ENCODE results near the gene AGPAT3.
A peak's percentile ranks its signal among the peaks of the same experiment; 100 is the strongest.

The AGPAT3 gene

DNA sequence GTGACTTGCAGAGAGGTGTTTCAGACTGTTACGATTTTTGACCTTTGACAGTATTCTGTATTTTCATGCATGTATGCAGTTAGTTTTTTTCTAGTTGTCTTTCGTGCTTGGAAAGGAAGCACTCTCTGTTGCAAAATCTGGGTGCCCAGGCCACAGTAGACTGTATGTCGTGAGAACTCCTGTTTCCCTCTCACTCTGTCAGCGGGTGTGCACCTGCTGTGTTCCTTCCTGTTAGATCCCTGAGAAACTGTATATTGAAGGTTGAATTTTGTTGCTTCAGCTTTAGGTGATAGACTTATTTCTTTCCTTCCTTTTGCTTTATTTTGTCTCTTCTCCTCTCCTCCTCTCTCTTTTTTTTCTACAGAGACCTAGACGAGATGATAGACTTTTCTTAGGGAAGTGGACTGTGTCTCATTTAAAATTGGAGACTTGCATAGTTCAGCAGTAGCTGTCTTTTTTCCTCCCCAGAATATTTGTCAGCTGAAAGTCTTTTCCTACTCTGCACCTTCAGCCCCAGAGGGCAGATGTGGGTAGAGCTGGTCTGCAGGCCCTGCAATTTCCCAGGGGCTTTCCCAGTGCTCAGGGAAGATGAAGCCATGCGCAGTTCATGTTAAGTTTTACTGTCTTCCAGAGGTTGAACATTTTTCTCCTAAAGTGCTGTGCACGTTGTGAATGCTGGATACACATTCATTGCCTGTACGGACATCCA, 148.5 kb downstream of the AGPAT3 start:
- Histone ChIP-seq H3K27me3 (replicated peaks; ENCODE audit: control insufficient read depth, insufficient read depth, low read length) (no peaks in the 10 kb centered on the region), H3K4me3 (replicated peaks; ENCODE audit: low read depth, low read length) (peak overlapping the region; percentile 87), H3K36me3 (ENCODE audit: control insufficient read depth, insufficient read depth, low read length) (no peaks in the 10 kb centered on the region)
- TF ChIP-seq, protein P1, sequence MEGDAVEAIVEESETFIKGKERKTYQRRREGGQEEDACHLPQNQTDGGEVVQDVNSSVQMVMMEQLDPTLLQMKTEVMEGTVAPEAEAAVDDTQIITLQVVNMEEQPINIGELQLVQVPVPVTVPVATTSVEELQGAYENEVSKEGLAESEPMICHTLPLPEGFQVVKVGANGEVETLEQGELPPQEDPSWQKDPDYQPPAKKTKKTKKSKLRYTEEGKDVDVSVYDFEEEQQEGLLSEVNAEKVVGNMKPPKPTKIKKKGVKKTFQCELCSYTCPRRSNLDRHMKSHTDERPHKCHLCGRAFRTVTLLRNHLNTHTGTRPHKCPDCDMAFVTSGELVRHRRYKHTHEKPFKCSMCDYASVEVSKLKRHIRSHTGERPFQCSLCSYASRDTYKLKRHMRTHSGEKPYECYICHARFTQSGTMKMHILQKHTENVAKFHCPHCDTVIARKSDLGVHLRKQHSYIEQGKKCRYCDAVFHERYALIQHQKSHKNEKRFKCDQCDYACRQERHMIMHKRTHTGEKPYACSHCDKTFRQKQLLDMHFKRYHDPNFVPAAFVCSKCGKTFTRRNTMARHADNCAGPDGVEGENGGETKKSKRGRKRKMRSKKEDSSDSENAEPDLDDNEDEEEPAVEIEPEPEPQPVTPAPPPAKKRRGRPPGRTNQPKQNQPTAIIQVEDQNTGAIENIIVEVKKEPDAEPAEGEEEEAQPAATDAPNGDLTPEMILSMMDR (IDR thresholded peaks at IDR 0.05; ENCODE audit: insufficient read depth, low read length, poor library complexity, severe bottlenecking), result no peak
- DNase-seq (ENCODE audit: extremely low read depth, insufficient read length), result no peak

DNA sequence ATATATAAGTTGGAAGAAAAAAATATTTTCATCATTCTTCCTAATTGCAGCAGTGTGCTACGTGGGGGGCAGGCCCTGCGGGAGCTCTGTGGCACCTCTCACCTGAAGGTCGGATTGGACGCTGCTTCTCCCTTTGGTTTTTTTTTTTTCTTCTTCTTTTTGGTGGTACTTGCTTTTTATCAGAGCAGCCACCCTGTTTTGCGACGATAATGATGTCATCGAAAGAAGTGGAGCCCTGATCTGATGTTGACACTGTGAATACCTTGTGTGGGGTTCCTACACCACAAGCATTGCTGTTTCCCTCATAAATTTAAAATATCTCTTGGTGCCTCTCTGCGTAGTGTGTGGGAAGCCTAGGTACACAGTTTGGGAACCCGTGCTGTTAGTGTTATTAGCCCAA, 152.6 kb downstream of the AGPAT3 start:
- H3K27me3 ChIP-seq (replicated peaks; ENCODE audit: control insufficient read depth, insufficient read depth, low read length), result no peaks in the 10 kb centered on the region
- peaks cover 1% of the 10 kb centered on the region; the same call in 1 of the 2 replicates for H3K36me3 ChIP-seq (ENCODE audit: control insufficient read depth, insufficient read depth, low read length)
- no peak overlapping the region for H3K4me3 ChIP-seq (replicated peaks; ENCODE audit: low read depth, low read length)
- no peak for DNase-seq (ENCODE audit: extremely low read depth, insufficient read length)
- TF ChIP-seq, protein P1 (IDR thresholded peaks at IDR 0.05; ENCODE audit: insufficient read depth, low read length, poor library complexity, severe bottlenecking), result no peak

DNA sequence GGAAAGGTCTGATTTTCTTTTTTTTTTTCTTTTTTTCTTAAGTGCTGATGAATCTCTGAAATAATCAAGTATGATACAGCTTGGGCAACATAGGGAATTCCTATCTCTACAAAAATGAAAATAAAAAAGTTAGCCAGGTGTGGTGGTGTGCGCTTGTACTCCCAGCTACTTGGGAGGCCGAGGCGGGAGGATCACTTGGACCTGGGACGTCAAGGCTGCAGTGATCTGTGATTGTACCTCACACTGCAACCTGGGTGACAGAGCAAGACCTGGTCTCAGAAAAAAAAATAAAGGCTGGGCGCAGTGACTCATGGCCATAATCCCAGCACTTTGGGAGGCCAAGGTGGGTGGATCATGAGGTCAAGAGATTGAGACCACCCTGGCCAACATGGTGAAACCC, 153.1 kb downstream of the AGPAT3 start:
- TF ChIP-seq, protein P1 (IDR thresholded peaks at IDR 0.05; ENCODE audit: insufficient read depth, low read length, poor library complexity, severe bottlenecking), result no peak
- Histone ChIP-seq H3K27me3 (replicated peaks; ENCODE audit: control insufficient read depth, insufficient read depth, low read length) (no peaks in the 10 kb centered on the region), H3K4me3 (replicated peaks; ENCODE audit: low read depth, low read length) (no peak overlapping the region), H3K36me3 (ENCODE audit: control insufficient read depth, insufficient read depth, low read length) (peaks cover 1% of the 10 kb centered on the region; the same call in 1 of the 2 replicates)
- no peak for DNase-seq (ENCODE audit: extremely low read depth, insufficient read length)

DNA sequence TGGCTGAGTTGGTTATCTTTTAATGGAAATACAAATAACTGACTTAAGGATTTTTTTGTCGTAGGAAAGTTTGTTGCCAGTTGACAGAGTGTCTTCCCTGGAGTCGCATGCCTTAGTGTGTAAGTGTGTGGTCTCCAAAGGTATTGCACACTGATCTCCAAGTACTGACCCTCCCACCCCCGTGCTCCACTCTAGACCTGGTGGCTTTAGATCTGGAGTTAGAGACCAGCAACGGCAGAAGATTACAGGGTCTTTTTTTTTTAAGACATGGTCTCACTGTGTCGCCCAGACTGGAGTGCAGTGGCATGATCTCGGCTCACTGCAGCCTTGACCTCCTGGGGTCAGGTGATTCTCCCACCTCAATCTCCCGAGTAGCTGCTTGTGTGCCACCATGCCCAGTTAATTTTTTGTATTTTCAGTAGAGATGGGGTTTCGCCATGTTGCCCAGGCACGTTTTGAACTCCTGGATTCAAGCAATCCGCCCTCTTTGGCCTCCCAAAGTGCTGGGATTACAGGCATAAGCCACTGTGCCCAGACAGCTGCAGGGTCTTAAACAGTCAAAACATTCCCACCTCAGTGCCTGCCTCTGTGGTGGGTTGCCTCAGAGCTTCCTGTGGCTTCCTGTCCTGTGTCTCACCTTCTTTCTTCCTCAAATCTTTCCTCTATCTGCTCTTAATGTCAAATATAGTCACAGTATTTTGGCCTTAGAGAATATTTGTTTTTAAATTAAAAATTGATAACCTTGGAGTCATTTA, 154.0 kb downstream of the AGPAT3 start:
- no peak overlapping the region for H3K4me3 ChIP-seq (replicated peaks; ENCODE audit: low read depth, low read length)
- peaks cover 1% of the 10 kb centered on the region; the same call in 1 of the 2 replicates for H3K36me3 ChIP-seq (ENCODE audit: control insufficient read depth, insufficient read depth, low read length)
- TF ChIP-seq, protein P1 (IDR thresholded peaks at IDR 0.05; ENCODE audit: insufficient read depth, low read length, poor library complexity, severe bottlenecking), result no peak
- DNase-seq (ENCODE audit: extremely low read depth, insufficient read length), result no peak
- H3K27me3 ChIP-seq (replicated peaks; ENCODE audit: control insufficient read depth, insufficient read depth, low read length), result no peaks in the 10 kb centered on the region

DNA sequence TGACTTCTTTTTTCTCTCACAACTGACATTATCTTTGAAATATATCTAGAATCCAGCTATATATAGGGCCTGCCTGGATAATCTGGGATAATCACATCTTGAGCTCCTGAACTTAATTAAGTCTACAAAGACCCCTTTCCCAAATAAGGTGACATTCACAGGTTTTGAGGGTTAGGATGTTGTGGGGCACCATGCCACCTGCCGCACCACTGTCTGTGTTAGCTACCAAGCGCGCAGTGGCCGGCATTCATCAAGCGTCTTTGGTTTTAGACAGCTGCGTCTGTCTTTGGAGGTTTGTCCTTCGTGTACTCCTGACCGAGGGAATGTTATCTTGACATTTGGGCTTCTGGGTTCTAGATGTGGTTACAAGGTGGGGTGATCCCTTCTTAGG, 154.5 kb downstream of the AGPAT3 start:
- TF ChIP-seq, protein P1 (IDR thresholded peaks at IDR 0.05; ENCODE audit: insufficient read depth, low read length, poor library complexity, severe bottlenecking), result no peak
- H3K36me3 ChIP-seq (ENCODE audit: control insufficient read depth, insufficient read depth, low read length), result peaks cover 1% of the 10 kb centered on the region; the same call in 1 of the 2 replicates
- no peaks in the 10 kb centered on the region for H3K27me3 ChIP-seq (replicated peaks; ENCODE audit: control insufficient read depth, insufficient read depth, low read length)
- H3K4me3 ChIP-seq (replicated peaks; ENCODE audit: low read depth, low read length), result no peak overlapping the region
- DNase-seq (ENCODE audit: extremely low read depth, insufficient read length), result no peak

Measured in GM06990 (cell line).